SK-MEL-5 (cell line): ENCODE results near the gene NHLRC4. TPM values are rescaled to one million over a fixed set of nuclear protein-coding genes. Genes with fewer than 3 reads are reported as not detected.

Source experiments
- DNase-seq: peaks from one replicate; pipeline ENCODE4 v3.0.0-alpha.2; 2016; ENCODE audit warnings: low read depth, low spot score
- in situ Hi-C: cut with HindIII; loops from 2 replicates; pipeline ENCODE4 v1.10.0; 2016; ENCODE audit warnings: low sequenced_read_pairs, high pct_unique_total_duplicates, low pct_unique_long_range_greater_than_20kb
- total RNA-seq: library from RNA; depleted of rRNA; stranded (reverse); fragments of >200 nt; shearing (Covaris generic); gene quantifications from 2 replicates; pipeline ENCODE4 v1.2.3, GENCODE V29; 2014

The NHLRC4 gene
- total RNA-seq, 1 experiment from 2014 or later = 1.1 TPM

DNA sequence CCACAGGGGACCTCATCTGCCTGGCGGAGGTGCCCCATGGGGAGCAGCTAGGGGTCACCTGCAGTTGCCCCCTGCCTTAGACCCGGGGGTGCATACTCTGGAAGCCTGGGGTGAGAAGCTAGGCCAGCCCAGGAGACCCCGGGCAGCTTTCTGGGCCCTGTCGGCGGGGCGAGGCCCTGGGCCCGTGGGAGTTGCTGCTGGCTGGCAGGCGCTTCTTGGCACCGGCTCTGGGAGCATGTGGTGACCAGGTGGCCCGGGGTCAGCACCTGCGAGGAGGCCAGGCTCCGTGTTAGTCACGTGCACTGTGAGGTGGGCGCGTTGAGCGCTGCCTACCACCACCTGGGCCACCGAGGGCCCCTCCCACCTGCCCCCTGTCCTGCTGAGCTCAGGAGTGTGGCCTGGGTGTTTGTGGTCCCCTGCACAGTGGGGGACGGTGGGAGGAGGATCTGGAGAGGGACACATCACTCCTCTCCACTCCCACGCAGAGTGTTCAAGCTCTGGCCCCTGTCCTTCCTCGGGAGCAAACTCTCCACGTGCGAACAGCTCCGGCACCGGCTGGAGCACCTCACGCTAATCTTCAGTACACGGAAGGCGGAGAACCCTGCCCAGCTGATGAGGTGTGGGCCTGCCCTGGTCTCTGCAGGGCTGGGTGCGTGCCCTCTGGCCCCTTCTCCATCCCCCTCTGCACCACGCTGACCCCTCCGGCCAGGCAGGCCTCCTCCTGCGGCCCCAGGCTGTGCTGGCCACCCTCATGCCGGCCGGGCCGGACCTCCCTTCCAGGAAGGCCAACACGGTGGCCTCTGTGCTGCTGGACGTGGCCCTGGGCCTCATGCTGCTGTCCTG is 8.8 kb downstream of the NHLRC4 start:
- DNase-seq = no peak
- in situ Hi-C loops = no loop called here

DNA sequence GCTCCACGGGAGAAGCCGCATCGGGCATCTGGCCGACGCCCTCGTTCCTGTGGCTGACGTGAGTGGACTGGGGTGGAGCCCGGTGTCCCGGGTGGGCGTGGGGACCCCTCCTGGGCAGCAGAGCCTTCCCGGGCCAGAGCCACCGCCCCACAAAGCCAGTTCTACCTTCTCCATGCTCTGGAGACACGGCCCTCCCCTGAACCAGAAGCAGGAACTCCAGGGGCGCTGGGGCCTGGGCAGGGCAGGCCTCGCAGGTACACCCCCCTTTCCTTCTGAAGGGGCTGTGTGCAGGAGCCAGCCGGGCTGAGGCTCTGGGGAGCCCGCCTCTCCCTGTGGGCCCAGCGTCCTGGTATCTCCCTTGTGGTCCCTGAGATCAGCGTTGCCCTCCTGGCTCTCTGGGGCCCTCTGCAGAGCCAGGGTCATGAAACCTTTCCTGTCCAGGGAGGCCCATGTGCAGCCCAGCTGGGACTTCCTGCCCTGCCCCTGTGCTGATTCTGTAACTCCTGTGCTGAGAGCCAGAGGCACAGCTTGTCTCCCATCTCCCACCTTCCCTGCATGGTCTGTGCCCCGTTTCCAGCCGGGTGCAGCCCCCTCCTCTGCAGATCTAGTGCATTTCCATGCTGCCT is 9.5 kb downstream of the NHLRC4 start:
- in situ Hi-C loops = no loop called here
- DNase-seq = no peak

DNA sequence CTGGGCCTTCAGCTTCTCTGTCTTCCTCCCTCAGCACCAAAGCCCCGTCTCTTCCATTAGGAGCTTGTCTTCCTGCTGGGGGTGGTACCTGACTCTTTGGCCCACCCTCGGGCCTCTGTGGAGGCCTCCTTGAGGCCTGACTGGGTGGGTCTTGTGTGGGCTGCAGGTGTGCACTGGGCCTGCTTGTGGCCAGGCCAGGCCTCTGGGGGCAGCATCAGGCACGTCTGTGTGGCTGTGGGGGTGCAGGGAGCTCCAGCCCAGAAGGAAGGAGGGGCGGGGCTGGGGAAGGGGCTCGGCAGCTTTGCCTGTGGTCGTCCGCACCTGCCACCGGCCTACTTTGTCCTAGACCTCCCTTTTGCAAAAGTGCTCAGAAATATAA is 10.0 kb downstream of the NHLRC4 start:
- in situ Hi-C loops = no loop called here
- no peak for DNase-seq

DNA sequence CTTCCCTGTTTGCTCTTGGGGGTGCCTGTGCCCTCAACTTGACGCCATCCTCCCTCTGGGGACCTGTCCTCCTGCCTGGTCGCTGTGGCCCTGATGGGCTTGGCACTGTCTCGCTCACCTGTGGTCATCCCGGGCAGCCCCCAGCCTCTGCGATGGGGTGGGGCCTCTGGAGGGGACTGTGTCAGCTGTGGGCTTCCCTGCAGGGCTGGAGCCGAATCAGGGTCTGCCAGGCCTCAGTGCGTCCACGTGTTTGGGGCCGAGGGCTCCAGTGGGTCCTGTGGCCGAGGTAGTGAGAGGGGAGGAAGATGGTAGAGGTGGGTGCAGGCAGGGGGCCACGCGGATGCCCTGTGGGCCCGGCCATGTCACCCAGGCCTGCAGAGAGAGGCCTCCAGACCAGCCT is 11.0 kb downstream of the NHLRC4 start:
- in situ Hi-C loops = no loop called here
- DNase-seq = no peak

DNA sequence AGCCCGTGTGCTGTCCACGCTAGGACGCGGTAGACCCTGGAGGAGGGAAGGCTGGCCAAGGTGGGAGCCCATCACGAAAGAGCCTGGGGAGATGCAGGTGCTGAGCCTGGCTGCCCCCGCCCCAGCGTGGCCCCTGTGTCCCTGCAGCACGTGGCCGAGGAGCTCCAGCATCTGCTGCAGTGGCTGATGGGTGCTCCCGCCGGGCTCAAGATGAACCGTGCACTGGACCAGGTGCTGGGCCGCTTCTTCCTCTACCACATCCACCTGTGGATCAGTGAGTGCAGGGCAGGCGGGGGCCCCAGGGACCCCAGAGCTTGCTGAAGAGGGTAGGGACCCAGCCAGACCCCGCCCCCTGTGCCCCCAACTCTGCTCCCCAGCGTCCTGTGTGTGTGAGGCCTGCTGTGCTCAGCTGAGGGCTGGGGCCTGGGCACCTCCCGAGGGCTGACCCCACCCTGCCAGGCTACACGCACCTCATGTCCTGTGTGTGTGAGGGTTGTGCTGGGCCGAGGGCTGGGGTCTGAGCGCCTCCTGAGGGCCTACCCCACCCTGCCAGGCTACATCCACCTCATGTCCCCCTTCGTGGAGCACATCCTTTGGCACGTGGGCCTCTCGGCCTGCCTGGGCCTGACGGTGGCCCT is 11.5 kb downstream of the NHLRC4 start:
- no peak for DNase-seq
- in situ Hi-C loops = no loop called here

DNA sequence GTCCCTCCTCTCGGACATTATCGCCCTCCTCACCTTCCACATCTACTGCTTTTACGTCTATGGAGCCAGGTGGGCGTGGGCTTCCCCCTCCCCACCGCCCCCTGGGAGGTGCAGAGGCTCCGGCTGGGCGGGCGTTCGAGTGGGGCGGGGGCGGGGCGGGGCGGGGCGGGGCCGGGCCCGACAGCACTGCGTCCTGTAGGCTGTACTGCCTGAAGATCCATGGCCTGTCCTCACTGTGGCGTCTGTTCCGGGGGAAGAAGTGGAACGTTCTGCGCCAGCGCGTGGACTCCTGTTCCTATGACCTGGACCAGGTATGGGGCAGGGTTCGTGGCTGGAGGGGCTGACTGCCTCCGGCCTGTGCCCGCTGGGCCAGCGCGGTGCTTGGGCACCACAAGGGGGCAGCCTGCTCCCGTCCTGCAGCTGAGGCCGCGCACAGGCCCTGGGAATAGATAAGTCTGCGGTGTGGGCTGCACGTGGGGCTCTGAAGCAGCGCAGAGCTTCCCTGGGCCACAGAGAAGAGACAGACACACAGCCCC is 12.1 kb downstream of the NHLRC4 start:
- peak; percentile 70 for DNase-seq
- in situ Hi-C loops = no loop called here

DNA sequence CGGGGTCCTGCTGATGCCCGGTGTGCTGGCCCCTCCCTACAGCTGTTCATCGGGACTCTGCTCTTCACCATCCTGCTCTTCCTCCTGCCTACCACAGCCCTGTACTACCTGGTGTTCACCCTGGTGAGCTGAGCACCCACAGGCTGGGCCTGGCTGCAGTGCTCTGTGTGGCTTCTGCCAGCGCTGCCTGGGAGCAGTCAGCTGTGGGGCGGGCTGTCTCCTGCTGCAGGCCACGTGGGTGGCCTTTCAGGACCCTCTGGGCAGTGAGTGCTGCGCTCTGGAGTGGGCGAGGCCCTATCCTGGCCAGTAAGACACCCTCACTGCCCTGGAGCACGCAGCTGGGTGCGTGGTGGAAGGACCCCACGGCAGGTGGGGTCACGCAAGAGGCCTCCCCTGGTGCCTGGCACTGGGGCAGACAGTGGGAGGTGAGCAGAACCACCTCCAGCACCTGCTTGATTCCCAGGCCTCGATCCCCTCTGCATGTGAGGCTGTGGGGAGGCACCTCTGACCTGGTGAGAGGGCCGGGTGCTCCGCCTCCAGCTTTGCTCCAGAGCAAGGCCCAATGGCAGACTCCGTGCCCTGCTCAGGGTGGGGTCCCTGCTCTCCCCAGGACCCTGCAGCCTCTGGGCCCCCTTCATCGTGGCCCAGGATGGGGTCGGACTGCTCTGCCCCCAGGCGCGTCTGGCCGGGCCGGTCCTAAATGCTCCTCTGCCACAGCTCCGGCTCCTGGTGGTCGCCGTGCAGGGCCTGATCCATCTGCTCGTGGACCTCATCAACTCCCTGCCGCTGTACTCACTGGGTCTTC is 13.5 kb downstream of the NHLRC4 start:
- no peak for DNase-seq
- in situ Hi-C loops = no loop called here

DNA sequence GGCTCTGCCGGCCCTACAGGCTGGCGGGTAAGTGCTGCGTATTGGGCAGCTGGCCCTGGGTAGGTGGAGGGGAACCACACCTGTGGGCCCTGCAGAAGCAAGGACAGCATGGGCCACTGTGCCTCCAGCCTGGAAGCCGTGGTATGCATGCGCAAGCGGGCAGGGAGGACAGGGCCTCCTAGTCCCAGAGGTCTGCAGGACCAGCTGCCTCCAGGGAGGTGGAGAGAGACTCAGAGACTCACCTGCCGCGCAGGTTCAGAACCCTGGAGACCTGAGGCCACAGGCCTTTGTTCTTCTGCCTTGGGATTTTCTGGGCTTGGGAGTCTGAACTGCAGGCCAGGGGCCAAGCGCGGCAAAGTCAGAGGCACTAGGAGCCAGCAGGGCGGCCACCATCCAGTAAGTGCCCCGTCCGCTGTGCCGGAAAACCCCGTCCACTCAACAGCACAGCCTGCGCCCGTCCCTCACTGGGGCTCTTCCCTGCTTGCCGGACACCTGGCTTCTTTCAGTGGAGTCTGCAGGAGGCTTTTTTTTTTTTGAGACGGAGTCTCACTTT is 14.2 kb downstream of the NHLRC4 start:
- DNase-seq = no peak
- in situ Hi-C loops = no loop called here

DNA sequence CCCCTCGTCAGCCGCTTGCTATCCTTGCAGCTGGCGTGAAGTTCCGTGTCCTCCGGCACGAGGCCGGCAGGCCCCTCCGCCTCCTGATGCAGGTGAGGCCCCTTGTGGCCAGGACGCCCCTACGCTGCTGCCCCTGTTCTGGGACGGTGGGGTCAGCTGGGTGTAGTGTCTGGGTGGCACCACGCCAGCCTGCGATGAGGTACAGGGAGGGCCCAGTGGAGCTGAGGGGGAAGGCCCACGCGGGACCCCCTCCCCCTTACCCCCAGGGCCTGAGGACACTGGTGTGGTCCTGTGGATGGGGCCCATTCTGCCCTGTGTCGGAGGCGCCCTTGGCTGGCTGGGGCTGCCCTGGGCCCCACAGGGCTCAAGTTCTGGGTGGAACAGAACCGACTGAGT is 15.4 kb downstream of the NHLRC4 start:
- DNase-seq = no peak
- in situ Hi-C loops = no loop called here

DNA sequence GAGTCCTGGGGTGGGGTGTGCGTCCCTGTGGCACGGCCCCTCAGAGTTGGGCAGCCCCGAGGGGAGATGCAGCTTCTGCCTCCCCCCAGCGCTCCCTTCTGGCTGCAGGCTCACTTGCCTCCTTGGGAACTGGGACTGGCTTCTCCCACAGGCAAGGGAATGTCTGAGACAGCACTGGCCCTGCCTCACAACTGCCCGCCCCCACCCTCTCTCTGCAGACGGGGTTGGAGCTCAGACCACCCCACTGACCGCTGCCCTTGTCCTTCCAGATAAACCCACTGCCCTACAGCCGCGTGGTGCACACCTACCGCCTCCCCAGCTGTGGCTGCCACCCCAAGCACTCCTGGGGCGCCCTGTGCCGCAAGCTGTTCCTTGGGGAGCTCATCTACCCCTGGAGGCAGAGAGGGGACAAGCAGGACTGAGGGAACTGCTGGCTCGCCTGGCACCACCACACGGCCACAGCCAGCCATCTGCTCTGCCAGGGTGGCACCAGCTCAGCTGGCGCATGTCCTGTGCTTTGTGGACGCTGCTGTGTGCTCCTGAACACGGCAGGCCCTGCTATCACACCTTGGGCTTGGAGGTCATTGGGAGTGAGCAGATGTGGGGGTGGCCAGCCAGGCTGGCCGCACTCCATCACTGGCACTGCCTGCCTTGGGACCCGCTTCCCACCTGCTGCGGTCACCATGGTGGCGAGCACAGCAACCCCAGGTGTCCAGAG is 16.0 kb downstream of the NHLRC4 start:
- no peak for DNase-seq
- in situ Hi-C loops = no loop called here

DNA sequence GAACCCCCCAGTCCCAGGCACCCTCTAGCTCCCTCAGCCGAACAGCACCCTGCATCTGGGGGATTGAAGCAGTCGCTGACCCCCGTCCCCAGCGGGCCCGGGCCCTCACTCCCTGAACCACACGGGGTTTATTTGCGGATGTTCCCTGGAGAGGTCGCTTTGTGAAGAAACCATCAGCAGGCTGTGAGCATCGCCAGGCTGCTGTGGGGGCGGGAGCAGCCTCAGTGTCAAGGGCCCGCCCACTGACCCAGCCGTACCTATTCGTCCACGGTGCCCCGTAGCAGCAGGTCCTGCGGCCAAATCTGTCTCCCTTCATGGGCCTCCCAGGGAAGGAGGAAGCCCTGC is 16.6 kb downstream of the NHLRC4 start:
- DNase-seq = no peak
- in situ Hi-C loops = no loop called here

DNA sequence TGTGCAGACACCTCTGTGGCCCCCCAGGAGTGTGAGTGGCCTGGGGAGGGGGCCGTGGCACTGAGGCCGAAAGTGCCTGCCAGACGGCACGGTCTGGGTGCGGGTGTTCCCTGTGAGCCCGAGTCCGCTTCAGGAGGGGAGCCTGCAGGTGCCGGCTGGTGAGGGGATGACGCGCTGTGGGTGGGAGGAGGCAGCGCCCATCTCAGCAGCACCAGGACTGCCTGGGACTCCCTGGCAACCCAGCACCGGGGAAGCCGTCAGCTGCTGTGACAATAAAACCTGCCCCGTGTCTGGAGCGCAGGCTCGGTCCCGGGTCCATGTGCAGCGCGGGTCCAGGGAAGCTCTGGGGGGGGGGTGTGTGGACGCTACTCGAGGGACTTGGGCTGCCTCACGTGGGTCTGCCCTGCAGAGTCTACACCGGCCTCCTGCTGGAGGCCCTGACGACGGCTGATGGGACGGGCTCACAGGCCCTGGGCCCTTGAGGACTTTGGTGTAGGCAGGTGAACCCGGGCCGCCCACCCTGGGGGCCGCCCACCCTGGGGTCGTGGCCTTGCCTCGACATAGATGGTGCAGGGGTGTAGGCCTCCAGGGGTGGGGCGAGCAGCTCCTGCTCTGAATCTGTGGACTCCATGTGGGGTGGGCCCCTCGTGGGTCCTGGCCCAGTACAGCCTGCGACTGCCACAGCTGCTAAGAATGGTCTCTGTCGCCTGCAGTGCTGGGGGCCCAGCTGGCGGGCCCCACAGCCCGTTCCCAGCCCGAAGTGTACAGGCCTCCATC is 17.2 kb downstream of the NHLRC4 start:
- DNase-seq = no peak
- in situ Hi-C loops = no loop called here

DNA sequence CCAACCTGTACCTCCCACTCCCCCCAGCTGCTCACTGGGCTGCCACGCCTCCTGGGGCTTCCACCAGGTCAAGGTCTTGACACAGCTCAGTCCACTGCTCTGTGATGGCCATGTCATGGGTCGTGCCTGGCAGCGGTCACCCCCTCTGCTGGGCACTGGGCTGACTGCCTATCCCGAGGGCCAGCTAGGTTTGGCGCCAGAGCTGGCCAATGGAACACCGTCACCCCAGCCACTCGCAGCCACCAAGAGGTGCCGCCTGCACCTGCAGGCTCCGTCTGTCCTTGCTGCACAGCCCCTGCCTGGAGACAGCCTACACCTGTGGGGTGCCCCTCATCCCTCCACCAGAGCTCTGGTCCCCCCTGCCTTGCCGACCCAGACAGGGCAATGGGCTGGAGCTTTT is 18.5 kb downstream of the NHLRC4 start:
- in situ Hi-C loops = no loop called here
- no peak for DNase-seq

DNA sequence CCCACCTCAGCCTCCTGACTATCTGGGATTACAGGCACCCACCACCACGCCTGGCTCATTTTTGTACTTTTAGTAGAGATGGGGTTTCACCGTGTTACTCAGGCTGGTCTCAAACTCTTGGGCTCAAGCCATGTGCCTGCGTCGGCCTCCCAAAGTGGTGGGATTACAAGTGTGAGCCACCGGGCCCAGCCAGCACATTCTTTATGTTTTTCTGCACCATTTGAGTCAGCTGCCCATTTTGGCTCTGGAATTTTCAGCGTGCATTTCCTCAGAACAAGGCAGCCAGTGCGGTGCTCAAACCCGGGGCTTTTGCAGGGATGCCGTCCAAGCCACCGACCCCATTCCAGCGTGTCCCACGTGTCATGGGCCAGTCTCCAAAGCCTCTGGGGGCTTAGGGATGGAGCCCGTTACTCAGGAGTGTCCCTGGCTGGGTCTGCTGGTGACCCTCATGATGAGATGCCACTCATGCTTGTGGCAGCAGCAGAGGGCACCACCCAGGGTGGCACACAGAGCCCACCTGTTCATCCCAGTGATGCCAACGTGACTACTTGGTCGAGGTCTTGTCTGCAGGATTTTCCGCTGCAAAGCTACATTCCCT is 19.3 kb downstream of the NHLRC4 start:
- DNase-seq = no peak
- in situ Hi-C loops = no loop called here

DNA sequence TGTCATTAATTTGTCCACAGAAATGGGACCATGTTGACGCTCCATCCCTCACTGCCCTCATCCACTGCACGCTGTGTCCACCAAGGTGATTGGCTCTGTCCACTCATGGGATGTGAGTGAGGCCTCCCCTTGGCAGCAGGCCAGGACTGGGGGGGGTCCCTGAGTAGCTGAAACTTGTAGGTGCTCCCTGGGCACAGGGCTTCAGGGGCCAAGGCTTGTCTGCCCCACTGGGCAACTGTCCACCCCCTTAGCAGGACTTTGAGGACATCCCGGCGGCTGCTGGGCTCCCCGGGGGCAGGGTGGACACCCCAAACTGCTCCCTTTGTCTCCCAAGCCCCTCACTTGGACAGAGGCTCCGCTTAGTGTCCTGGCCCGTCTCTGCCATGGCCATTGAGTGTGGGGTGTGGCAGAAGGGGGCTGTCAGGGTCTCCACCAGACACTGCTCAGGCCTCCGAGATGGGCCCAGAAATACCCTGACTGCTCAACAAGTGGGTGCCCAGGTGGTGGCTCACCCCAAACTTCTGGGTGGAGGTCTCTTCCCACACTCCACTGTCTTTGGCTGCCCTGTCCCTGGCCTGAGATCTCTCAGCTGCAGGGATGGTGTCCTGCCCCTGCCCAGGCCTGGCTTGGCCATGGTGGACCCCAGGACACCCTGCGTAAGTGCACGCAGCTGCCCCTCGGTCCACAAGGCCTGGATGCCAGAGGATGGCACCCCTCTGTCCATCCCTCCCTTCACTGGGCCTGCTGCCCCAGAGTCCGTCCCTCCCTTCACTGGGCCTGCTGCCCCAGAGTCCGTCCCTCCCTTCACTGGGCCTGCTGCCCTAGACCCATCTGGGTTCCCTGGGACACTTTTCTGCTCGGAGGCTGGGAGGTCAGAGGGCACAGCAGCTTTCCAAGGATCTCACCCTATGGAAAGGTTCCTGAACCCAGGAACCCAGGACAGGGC is 20.1 kb downstream of the NHLRC4 start:
- in situ Hi-C loops = no loop called here
- no peak for DNase-seq
